GM18507 (cell line): Measurements from ENCODE around the gene CYP4A11.
"Not testable (repeated sequence)": the region's sequence is repeated elsewhere in the genome, so short reads cannot be mapped to it uniquely, and the experiment has no call there.

Source experiments
- DNase-seq: peaks from one replicate; pipeline ENCODE4 v3.0.0; 2011; ENCODE audit warnings: low read depth; ENCODE audit not compliant: insufficient read length; ENCODE audit errors: extremely low spot score
- FAIRE-seq: peaks from 2 replicates; lab custom pipeline; 2011; peaks lifted over from hg19 to GRCh38; lab: Jason Lieb, UNC

The CYP4A11 gene

GRCh38 chr1:46932020-46932419 is 9.3 kb downstream of the CYP4A11 start:
- not testable (repeated sequence) for FAIRE-seq, DNase-seq

GRCh38 chr1:46931151-46931550 is 10.1 kb downstream of the CYP4A11 start:
- DNase-seq (no peak), FAIRE-seq (no peak)

DNA sequence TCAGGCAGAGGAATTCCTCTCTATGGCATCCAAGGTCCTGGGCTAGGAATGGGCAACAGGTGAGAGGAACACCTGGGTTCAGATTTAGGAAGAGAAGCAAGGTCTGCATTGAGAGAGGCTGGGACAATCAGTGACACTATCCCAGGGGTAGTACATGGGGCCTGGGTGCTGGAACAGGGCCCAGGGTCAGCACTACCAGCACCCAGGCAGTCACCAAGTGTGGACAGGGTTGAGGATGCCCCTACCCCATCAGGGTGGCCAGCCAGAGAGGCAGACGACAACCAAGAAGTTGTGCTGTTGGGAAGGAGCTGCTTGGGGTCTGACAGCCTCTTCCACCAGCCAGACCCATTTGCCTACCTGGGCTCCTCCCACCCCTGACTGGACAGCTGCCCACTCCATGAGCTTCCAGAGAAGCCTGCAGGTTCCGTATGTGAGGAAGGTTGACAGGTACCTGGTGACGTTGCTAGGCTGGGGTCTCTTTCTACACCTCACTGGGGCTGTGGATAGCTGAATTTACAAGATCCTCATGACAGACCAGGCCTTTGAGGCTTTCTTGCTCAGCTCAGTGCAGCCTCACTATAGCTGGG is 13.9 kb downstream of the CYP4A11 start:
- FAIRE-seq: no peak
- DNase-seq: no peak

- DNase-seq (no peak), FAIRE-seq (no peak)
These were observed 30.5 kb downstream of the CYP4A11 start for GRCh38 chr1:46910790-46911189.

DNA sequence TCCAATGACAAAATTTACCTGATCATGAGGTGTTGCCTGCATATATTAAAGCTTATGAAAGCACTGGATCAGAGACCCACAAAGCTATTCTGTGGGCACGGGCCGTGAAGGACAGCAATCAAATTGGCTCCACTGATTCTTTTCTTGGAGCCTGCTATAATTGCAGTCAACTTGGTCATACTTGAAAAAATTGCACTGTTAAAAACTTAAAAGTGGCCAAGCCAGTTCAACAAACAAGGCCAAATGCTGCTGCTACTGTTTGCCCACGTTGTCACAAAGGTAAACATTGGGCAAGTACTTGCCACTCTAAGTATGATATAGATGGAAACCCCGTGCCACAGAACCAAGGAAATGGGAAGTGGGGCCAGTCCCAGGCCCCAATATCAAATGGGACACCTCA is 37.8 kb downstream of the CYP4A11 start:
- no peak for DNase-seq

DNA sequence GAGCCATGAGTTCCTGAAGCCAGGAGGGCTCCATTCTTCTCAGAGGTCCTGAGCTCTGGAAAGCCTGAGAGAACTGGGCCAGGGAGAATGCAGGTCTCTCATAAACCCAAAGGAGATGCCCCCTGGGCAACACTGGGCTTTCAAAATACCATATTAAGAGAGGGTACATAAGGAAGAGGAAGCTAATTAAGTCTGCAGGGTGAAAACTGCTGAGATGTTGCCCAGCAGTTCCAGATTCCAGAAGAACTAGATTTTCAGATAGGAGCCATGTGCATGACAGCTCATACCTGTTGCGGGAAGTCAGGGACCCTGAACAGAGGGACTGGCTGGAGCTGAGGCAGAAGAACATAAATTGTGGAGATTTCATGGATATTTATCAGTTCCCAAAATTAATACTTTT is 40.9 kb downstream of the CYP4A11 start:
- DNase-seq (no peak), FAIRE-seq (no peak)

More for the DNA sequence above, 37.8 kb downstream of the CYP4A11 start:
- no peak for FAIRE-seq

DNA sequence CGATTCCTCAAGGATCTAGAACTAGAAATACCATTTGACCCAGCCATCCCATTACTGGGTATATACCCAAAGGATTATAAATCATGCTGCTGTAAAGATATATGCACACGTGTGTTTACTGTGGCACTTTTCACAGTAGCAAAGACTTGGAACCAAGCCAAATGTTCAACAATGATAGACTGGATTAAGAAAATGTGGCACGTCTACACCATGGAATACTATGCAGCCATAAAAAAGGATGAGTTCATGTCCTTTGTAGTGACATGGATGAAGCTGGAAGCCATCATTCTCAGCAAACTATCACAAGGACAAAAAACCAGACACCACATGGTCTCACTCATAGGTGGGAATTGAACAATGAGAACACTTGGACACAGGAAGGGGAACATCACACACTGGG is 59.6 kb downstream of the CYP4A11 start:
- FAIRE-seq, DNase-seq: not testable (repeated sequence)
